K562 (cell line): Measurements from ENCODE around the gene MSRB3. TPM values are rescaled to one million over a fixed set of nuclear protein-coding genes. Genes with fewer than 3 reads are reported as not detected.

ENCODE experiments used
- ATAC-seq: fragments of 200-7000 bp; cut with Tn5 transposase; 3 replicates; pipeline ENCODE4 v1.9.1; 2020; ENCODE audit warnings: moderate library complexity
- BruUV-seq: library from RNA; stranded (reverse); fragments of 400-500 nt; replicated peaks from 2 replicates; lab custom pipeline; 2021; lab: Mats Ljungman, UMichigan
- CTCF ChIA-PET: fragments of 300-600 bp; formaldehyde crosslinking; extraction: SDS; loops from one replicate; lab custom pipeline; 2021; ENCODE audit warnings: low intra/inter-chr PET ratio; lab: Yijun Ruan, JAX
- POLR2A ChIA-PET: fragments of 300-600, 350-650 bp; sonication (Branson Sonifier 250); formaldehyde crosslinking; extraction: SDS; loops from one replicate; lab custom pipeline; 2021; ENCODE audit warnings: antibody characterized with exemption, inconsistent platforms; lab: Yijun Ruan, JAX
- DNase-seq, 4 experiments: peaks; one replicate each; pipeline versions ENCODE4 v3.0.0 to v3.0.0-alpha.2; 2011 to 2018; ENCODE audit warnings: low spot score in 3 of 4, mixed read lengths in 3 of 4; ENCODE audit errors: extremely low read depth in 1 of 4
- FAIRE-seq: peaks from 2 replicates; lab custom pipeline; 2011; peaks lifted over from hg19 to GRCh38; lab: Jason Lieb, UNC
- H2AFZ ChIP-seq: 2 replicates; pipeline ENCODE4 v1.6.0; 2011; ENCODE audit warnings: low read depth, low read length, control low read depth, inconsistent platforms
- H3K27ac ChIP-seq: fragments of 200-600 bp; 3 replicates; pipeline ENCODE4 v1.8.0; 2011; ENCODE audit warnings: low read depth, mild to moderate bottlenecking, control low read depth, inconsistent platforms, low read length, moderate library complexity, mixed read lengths; ENCODE audit errors: extremely low read depth
- H3K27me3 ChIP-seq, 2 experiments: fragments of 300-600 bp in 1 of 2; 2 replicates in 1 of 2; 3 replicates in 1 of 2; pipeline versions ENCODE4 v1.6.0 to v1.8.0; 2011; ENCODE audit warnings: inconsistent platforms in 2 of 2, low read length in 2 of 2, mild to moderate bottlenecking in 1 of 2, mixed read lengths in 1 of 2, moderate library complexity in 1 of 2; ENCODE audit not compliant: control insufficient read depth in 2 of 2, insufficient read depth in 2 of 2
- H3K36me3 ChIP-seq: fragments of 300-600 bp; 3 replicates; pipeline ENCODE4 v1.8.0; 2011; ENCODE audit warnings: mild to moderate bottlenecking, low read length, inconsistent platforms; ENCODE audit not compliant: control insufficient read depth, insufficient read depth
- H3K4me1 ChIP-seq, 2 experiments: fragments of 200-600 bp in 1 of 2; replicated peaks in 1 of 2; 2 replicates in 1 of 2; 3 replicates in 1 of 2; pipeline versions ENCODE4 v1.5.1 to v1.8.0; 2011; ENCODE audit warnings: inconsistent platforms in 2 of 2, low read length in 2 of 2, mild to moderate bottlenecking in 1 of 2, mixed read lengths in 1 of 2, moderate library complexity in 1 of 2; ENCODE audit not compliant: control insufficient read depth in 2 of 2, insufficient read depth in 2 of 2
- H3K4me2 ChIP-seq: 2 replicates; pipeline ENCODE4 v1.6.1; 2011; ENCODE audit warnings: low read length, control low read depth, inconsistent platforms, mixed read lengths; ENCODE audit not compliant: insufficient read depth
- H3K4me3 ChIP-seq: fragments of 200-600 bp; sonication (generic), shearing (Covaris generic); 2 replicates; pipeline ENCODE4 v1.5.1; 2016; ENCODE audit warnings: control low read depth, inconsistent platforms
- H3K79me2 ChIP-seq: fragments of 200-600 bp; 3 replicates; pipeline ENCODE4 v1.8.0; 2011; ENCODE audit warnings: low read length, inconsistent platforms; ENCODE audit not compliant: control insufficient read depth, insufficient read depth
- H3K9ac ChIP-seq, 2 experiments: 2 replicates each; pipeline versions ENCODE4 v1.6.0 to v1.6.1; 2011; ENCODE audit warnings: low read depth in 2 of 2, low read length in 2 of 2, control low read depth in 1 of 2, inconsistent platforms in 1 of 2, mild to moderate bottlenecking in 1 of 2, mixed read lengths in 1 of 2; ENCODE audit not compliant: insufficient read depth in 1 of 2
- H3K9me1 ChIP-seq: one replicate; pipeline ENCODE4 v1.6.0; 2011; ENCODE audit warnings: inconsistent platforms, mild to moderate bottlenecking, low read length, moderate library complexity; ENCODE audit not compliant: control insufficient read depth, insufficient read depth
- H3K9me3 ChIP-seq: replicated peaks from 2 replicates; pipeline ENCODE4 v1.5.1; 2011; ENCODE audit warnings: low read depth, low read length, inconsistent platforms; ENCODE audit not compliant: control insufficient read depth, insufficient read depth
- H4K20me1 ChIP-seq: replicated peaks from 2 replicates; pipeline ENCODE4 v1.6.1; 2011; ENCODE audit warnings: low read length, inconsistent platforms, mixed read lengths; ENCODE audit not compliant: control insufficient read depth, insufficient read depth
- CBFA2T2 ChIP-seq: fragments of 450-650 bp; conservative IDR thresholded peaks from 2 replicates; pipeline ENCODE4 v1.6.1; 2017; ENCODE audit warnings: mild to moderate bottlenecking
- CBX8 ChIP-seq: fragments of 200-600 bp; sonication (generic); IDR thresholded peaks from 2 replicates; pipeline ENCODE4 v1.6.1; 2012; ENCODE audit warnings: borderline replicate concordance, mixed run types, low read depth, mild to moderate bottlenecking, moderate library complexity, mixed read lengths, low read length, control low read depth, inconsistent platforms; ENCODE audit not compliant: poor library complexity, severe bottlenecking; ENCODE audit errors: extremely low read depth
- CREB3 ChIP-seq: fragments of 450-650 bp; conservative IDR thresholded peaks from 2 replicates; pipeline ENCODE4 v1.6.1; 2016; ENCODE audit warnings: missing genetic modification characterization, low read depth, mild to moderate bottlenecking, missing compliant biosample characterization, moderate library complexity
- DMBX1 ChIP-seq: fragments of 250-450 bp; sonication (Bioruptor Pico); IDR thresholded peaks from 2 replicates; pipeline ENCODE4 v1.8.0; 2022; ENCODE audit warnings: inconsistent platforms, mild to moderate bottlenecking, moderate library complexity, borderline replicate concordance
- GTF2F1 ChIP-seq: IDR thresholded peaks from 2 replicates; pipeline ENCODE4 v1.6.1; 2011; ENCODE audit warnings: low read depth, low read length, improper control_type of control experiment
- GTF3C2 ChIP-seq: IDR thresholded peaks from 3 replicates; pipeline ENCODE4 v1.6.1; 2011; ENCODE audit warnings: borderline replicate concordance, mild to moderate bottlenecking, moderate library complexity; ENCODE audit not compliant: insufficient read length; ENCODE audit errors: extremely low read depth
- MTA2 ChIP-seq: fragments of 450-650 bp; IDR thresholded peaks from 2 replicates; pipeline ENCODE4 v1.6.1; 2016; ENCODE audit warnings: low read depth
- PRMT5 ChIP-seq: sonication (generic); formaldehyde crosslinking; IDR thresholded peaks from 2 replicates; pipeline ENCODE4 v1.5.0; 2020; ENCODE audit warnings: missing genetic modification reagents
- PTTG1 ChIP-seq: fragments of 450-650 bp; IDR thresholded peaks from 2 replicates; pipeline ENCODE4 v1.6.1; 2016; ENCODE audit warnings: low read depth, mild to moderate bottlenecking, missing genetic modification characterization, missing compliant biosample characterization
- TEAD1 ChIP-seq, 2 experiments: fragments of 450-650 bp in 1 of 2; sonication (generic) in 1 of 2; formaldehyde crosslinking; IDR thresholded peaks; 2 replicates each; pipeline versions ENCODE4 v1.4.0 to v1.8.0; 2020 to 2022; ENCODE audit warnings: mild to moderate bottlenecking in 2 of 2, missing genetic modification reagents in 1 of 2
- ZMIZ1 ChIP-seq, 2 experiments: fragments of 150-350 bp in 1 of 2; IDR thresholded peaks; 2 replicates each; pipeline ENCODE4 v1.6.1; 2012 to 2016; ENCODE audit warnings: low read depth in 2 of 2, low read length in 2 of 2, mild to moderate bottlenecking in 1 of 2, moderate library complexity in 1 of 2
- ZNF143 ChIP-seq: sonication (generic); formaldehyde crosslinking; IDR thresholded peaks from 2 replicates; pipeline ENCODE4 v1.9.0; 2022; ENCODE audit warnings: mild to moderate bottlenecking, missing genetic modification reagents
- ZNF707 ChIP-seq: fragments of 250-450 bp; sonication (Bioruptor Pico); conservative IDR thresholded peaks from 2 replicates; pipeline ENCODE4 v1.8.0; 2022; ENCODE audit warnings: inconsistent platforms, mild to moderate bottlenecking, moderate library complexity
- ZNF76 ChIP-seq: fragments of 250-450 bp; sonication (Bioruptor Pico); IDR thresholded peaks from 2 replicates; pipeline ENCODE4 v1.4.0; 2020; ENCODE audit warnings: mild to moderate bottlenecking, moderate library complexity, borderline replicate concordance
- WGBS: fragments of 100-300 bp; shearing (Covaris generic); methylation state at CpG from one replicate; pipeline ENCODE4 v1.1.6; 2016; ENCODE audit warnings: low coverage, mixed read lengths; ENCODE audit not compliant: insufficient coverage; ENCODE audit errors: missing lambda C conversion rate; 5-methylcytosine and 5-hydroxymethylcytosine counted together
- in situ Hi-C: fragments of 300-500 bp; cut with MboI; formaldehyde crosslinking; loops from 4 replicates; pipeline ENCODE4 v1.15.0; 2018; ENCODE audit warnings: inconsistent platforms, mixed read lengths
- intact Hi-C: fragments of 100-400 bp; cut with micrococcal nuclease; formaldehyde crosslinking; loops from 2 replicates; pipeline ENCODE4 v1.14.2; 2022
- polyA plus RNA-seq, 8 experiments: library from polyadenylated mRNA; depleted of rRNA in 4 of 8; stranded (reverse) in 5 of 8; unstranded in 3 of 8; fragments of >200 nt; fragmentation: Nextera tagmentation in 2 of 8; fragmentation: Illumina TruSeq in 1 of 8; extraction: Ambion mirVana in 2 of 8; extraction: Trizol in 1 of 8; gene quantifications; 2 replicates each; pipeline versions ENCODE4 v1.2.1 to v1.2.3, GENCODE V29; 2011 to 2014; ENCODE audit warnings: inconsistent platforms in 1 of 8, missing spikeins in 1 of 8
- total RNA-seq, 7 experiments: library from RNA; depleted of rRNA in 6 of 7; stranded (reverse); fragments of >200 nt in 6 of 7; fragmentation: Illumina TruSeq in 2 of 7; extraction: Trizol in 2 of 7; gene quantifications; 2 replicates each; pipeline versions ENCODE4 v1.2.1 to v1.2.3, GENCODE V29; 2011 to 2021; ENCODE audit warnings: low replicate concordance in 1 of 7

Gene MSRB3
- total and polyA plus RNA-seq, 9 of the 15 experiments (the other 6 are each of a cell fraction or from before 2014, with no cell fraction given): 0.04 TPM; not detected in 8

GRCh38 chr12:65252515-65252914 lies 26.0 kb upstream of the MSRB3 start:
- POLR2A ChIA-PET: no interaction called here
- ATAC-seq: no peak; the same call in 2 of the 3 replicates
- Histone ChIP-seq H3K9me3 (no peaks in the 10 kb centered on the region), H3K9ac (no peak overlapping the region), H4K20me1 (no peaks in the 10 kb centered on the region), H3K4me3 (no peak overlapping the region), H2AFZ (no peak overlapping the region), H3K27ac (no peak overlapping the region), H3K4me1 (no peaks in the 10 kb centered on the region), H3K27me3 (no peaks in the 10 kb centered on the region; a peak in 1 of 5 replicates), H3K79me2 (no peaks in the 10 kb centered on the region), H3K36me3 (no peaks in the 10 kb centered on the region; the same call in 2 of the 3 replicates), H3K9me1 (no peaks in the 10 kb centered on the region), H3K4me2 (no peak overlapping the region)
- no peak for DNase-seq
- in situ Hi-C loops: no loop called here
- BruUV-seq: no TSS peak
- 7% methylated on average over 1 of the region's 1 CpG for WGBS
- CTCF ChIA-PET: no interaction called here
- no peak for FAIRE-seq
- intact Hi-C loops: no loop called here
- TF ChIP-seq CBX8 (no peak), GTF3C2 (no peak), ZNF707 (CRISPR knock-in tag) (no peak), DMBX1 (no peak), TEAD1 (CRISPR knock-in tag; IDR thresholded peaks at IDR 0.05) (no peak), GTF2F1 (no peak), MTA2 (no peak), PTTG1 (tag) (no peak), CREB3 (tag) (no peak), ZNF76 (CRISPR knock-in tag) (no peak), CBFA2T2 (no peak), ZMIZ1 (IDR thresholded peaks at IDR 0.05; ENCODE audit: low read depth in 2 of 2, low read length in 2 of 2) (no peak), ZNF143 (CRISPR knock-in tag) (no peak), PRMT5 (CRISPR knock-in tag) (no peak)
